GM10248 (cell line): Measurements from ENCODE around the gene CASD1.

Source experiments
- CTCF ChIA-PET: fragments of 300-600 bp; sonication (Branson Sonifier 250); formaldehyde crosslinking; extraction: SDS; loops from one replicate; lab custom pipeline; 2021; ENCODE audit warnings: antibody characterized with exemption; lab: Yijun Ruan, JAX
- POLR2A ChIA-PET: fragments of 350-650 bp; sonication (Branson Sonifier 250); formaldehyde crosslinking; extraction: SDS; loops from one replicate; lab custom pipeline; 2020; ENCODE audit warnings: antibody characterized with exemption; lab: Yijun Ruan, JAX
- DNase-seq: peaks from one replicate; pipeline ENCODE4 v3.0.0; 2012; ENCODE audit errors: extremely low spot score
- CTCF ChIP-seq: IDR thresholded peaks from 2 replicates; pipeline ENCODE4 v1.5.1; 2012; ENCODE audit warnings: mild to moderate bottlenecking, low read depth; ENCODE audit errors: extremely low read depth, missing control alignments, control extremely low read depth

The CASD1 gene

GRCh38 chr7:94556028-94556427, 46.4 kb downstream of the CASD1 start:
- peak; percentile 10 for DNase-seq
- CTCF ChIA-PET = no interaction called here
- POLR2A ChIA-PET = no interaction called here
- no peak for TF ChIP-seq CTCF

GRCh38 chr7:94557215-94557614, 47.6 kb downstream of the CASD1 start:
- TF ChIP-seq CTCF = no peak
- no peak for DNase-seq
- POLR2A ChIA-PET = no interaction called here
- CTCF ChIA-PET = no interaction called here

- CTCF ChIA-PET = no interaction called here
- no peak for DNase-seq
- TF ChIP-seq CTCF = no peak
- POLR2A ChIA-PET = no interaction called here
Observed at GRCh38 chr7:94559972-94560371, 50.4 kb downstream of the CASD1 start.

- CTCF ChIA-PET = interaction anchor here (1.5 kb wide), 1 partner anchor 9 kb away, joined by 4 read pairs; no protein-coding TSS in a partner anchor
- no peak for DNase-seq
- TF ChIP-seq CTCF = no peak
- POLR2A ChIA-PET = no interaction called here
Observed at GRCh38 chr7:94561841-94562514, 52.4 kb downstream of the CASD1 start.

GRCh38 chr7:94562525-94562924, 52.9 kb downstream of the CASD1 start:
- no peak for DNase-seq
- ChIA-PET POLR2A (no interaction called here), CTCF (no interaction called here)
- no peak for TF ChIP-seq CTCF

- no peak for DNase-seq
- ChIA-PET POLR2A (no interaction called here), CTCF (interaction anchor here (1.0 to 1.7 kb wide), 4 partner anchors 14 to 23 kb away, joined by 3 to 4 read pairs (median 4); no protein-coding TSS in a partner anchor)
- no peak for TF ChIP-seq CTCF
Observed at GRCh38 chr7:94565247-94565894, 55.8 kb downstream of the CASD1 start.
